ENCODE measurements around the gene PLCB3.

- no peak for TF ChIP-seq CTCF (IDR thresholded peaks at IDR 0.05)
- TF ChIP-seq POLR2A (IDR thresholded peaks at IDR 0.05) = no peak
- TF ChIP-seq POLR2AphosphoS5 (IDR thresholded peaks at IDR 0.05) = no peak
- no peak for TF ChIP-seq EP300 (IDR thresholded peaks at IDR 0.05)
Observed at GRCh38 chr11:64245401-64245796, 5.9 kb upstream of the PLCB3 start.

All from sigmoid colon (tissue), 4 donors.